GM19397 (cell line): ENCODE measurements around the gene L3HYPDH.
"Not testable (repeated sequence)": the region's sequence is repeated elsewhere in the genome, so short reads cannot be mapped to it uniquely, and the experiment has no call there.

Experiments
- ATAC-seq: cut with Tn5 transposase; IDR thresholded peaks from one replicate; pipeline ENCODE4 v1.9.1; 2021; ENCODE audit warnings: mild to moderate bottlenecking, moderate library complexity; ENCODE audit not compliant: unreplicated experiment

L3HYPDH gene

GRCh38 chr14:59480166-59480565 lies 4.0 kb downstream of the L3HYPDH start:
- ATAC-seq, result no peak

GRCh38 chr14:59478540-59478939 lies 5.7 kb downstream of the L3HYPDH start:
- ATAC-seq, result no peak

GRCh38 chr14:59475709-59476108 lies 8.5 kb downstream of the L3HYPDH start:
- no peak for ATAC-seq

- ATAC-seq, result no peak
Measured at GRCh38 chr14:59474172-59474571, 10.0 kb downstream of the L3HYPDH start.

- ATAC-seq, result peak; percentile 39
Measured at GRCh38 chr14:59465316-59466135, 18.7 kb downstream of the L3HYPDH start, which contains the start of gene GPR135. Gene GPR135 (minus strand): TSS chr14:59465380. CDS start chr14:59465226, 154 bp downstream.

- ATAC-seq, result peak; percentile 60
Measured at GRCh38 chr14:59464486-59465315, 19.5 kb downstream of the L3HYPDH start.

GRCh38 chr14:59463787-59464485 lies 20.3 kb downstream of the L3HYPDH start:
- ATAC-seq, result peak; percentile 34

GRCh38 chr14:59461891-59462290 lies 22.3 kb downstream of the L3HYPDH start:
- ATAC-seq, result no peak

GRCh38 chr14:59460378-59460777 lies 23.8 kb downstream of the L3HYPDH start:
- ATAC-seq, result no peak

- no peak for ATAC-seq
Measured at GRCh38 chr14:59458486-59458885, 25.7 kb downstream of the L3HYPDH start.

GRCh38 chr14:59455411-59455810 lies 28.8 kb downstream of the L3HYPDH start:
- no peak for ATAC-seq

- ATAC-seq, result no peak
Measured at GRCh38 chr14:59454139-59454538, 30.1 kb downstream of the L3HYPDH start.

- no peak for ATAC-seq
Measured at GRCh38 chr14:59451849-59452248, 32.4 kb downstream of the L3HYPDH start.

GRCh38 chr14:59450716-59451115 lies 33.5 kb downstream of the L3HYPDH start:
- ATAC-seq, result no peak

- ATAC-seq, result not testable (repeated sequence)
Measured at GRCh38 chr14:59448673-59449072, 35.5 kb downstream of the L3HYPDH start.

- no peak for ATAC-seq
Measured at GRCh38 chr14:59439256-59439965, 44.8 kb downstream of the L3HYPDH start.

- no peak for ATAC-seq
Measured at GRCh38 chr14:59438195-59438647, 46.0 kb downstream of the L3HYPDH start.

- no peak for ATAC-seq
Measured at GRCh38 chr14:59435987-59436386, 48.2 kb downstream of the L3HYPDH start.

GRCh38 chr14:59435101-59435500 lies 49.1 kb downstream of the L3HYPDH start:
- ATAC-seq, result no peak

- no peak for ATAC-seq
Measured at GRCh38 chr14:59429790-59430189, 54.4 kb downstream of the L3HYPDH start.
